HepG2 (cell line): Measurements from ENCODE around the gene ADGRD1. TPM values are rescaled to one million over a fixed set of nuclear protein-coding genes. Genes with fewer than 3 reads are reported as not detected.

Source experiments
- SAFB2 ChIP-seq: sonication (generic); formaldehyde crosslinking; IDR thresholded peaks from 2 replicates; pipeline ENCODE4 v1.5.1; 2020; ENCODE audit warnings: missing genetic modification reagents, low read depth, mild to moderate bottlenecking, borderline replicate concordance
- SP1 ChIP-seq, 2 experiments: fragments of 450-650 bp in 1 of 2; sonication (generic) in 1 of 2; formaldehyde crosslinking in 1 of 2; IDR thresholded peaks; 2 replicates each; pipeline versions ENCODE4 v1.4.0 to v1.6.1; 2016 to 2020; ENCODE audit warnings: missing genetic modification reagents in 1 of 2
- ZNF749 ChIP-seq: sonication (generic); formaldehyde crosslinking; IDR thresholded peaks from 2 replicates; pipeline ENCODE4 v1.8.0; 2022; ENCODE audit warnings: mild to moderate bottlenecking, missing genetic modification reagents, moderate library complexity, borderline replicate concordance
- polyA plus RNA-seq, 8 experiments: library from polyadenylated mRNA; depleted of rRNA in 3 of 8; stranded (reverse) in 7 of 8; unstranded in 1 of 8; fragments of >200 nt; fragmentation: Illumina TruSeq in 4 of 8; extraction: Trizol in 4 of 8; gene quantifications; 2 replicates each; pipeline versions ENCODE4 v1.2.1 to v1.2.3, GENCODE V29; 2011 to 2016; ENCODE audit warnings: low read depth in 4 of 8, missing spikeins in 1 of 8, mixed read lengths in 1 of 8; ENCODE audit not compliant: insufficient read depth in 1 of 8
- total RNA-seq, 5 experiments: library from RNA; depleted of rRNA; stranded (reverse); fragments of >200 nt; fragmentation: Illumina TruSeq; extraction: Trizol; gene quantifications; 2 replicates each; pipeline ENCODE4 v1.2.3, GENCODE V29; 2016; ENCODE audit warnings: low read depth in 1 of 5
- TF ChIP-seq, protein P1 (sequence below): sonication (generic); formaldehyde crosslinking; IDR thresholded peaks from 2 replicates; pipeline ENCODE4 v1.9.0; 2021; ENCODE audit warnings: mild to moderate bottlenecking, missing genetic modification reagents
- TF ChIP-seq, protein P2 (sequence below): sonication (generic); formaldehyde crosslinking; IDR thresholded peaks from 2 replicates; pipeline ENCODE4 v1.5.0; 2020; ENCODE audit warnings: mild to moderate bottlenecking, missing genetic modification reagents
- TF ChIP-seq, protein P3 (sequence below): sonication (generic); formaldehyde crosslinking; IDR thresholded peaks from 2 replicates; pipeline ENCODE4 v1.5.0; 2020; ENCODE audit warnings: mild to moderate bottlenecking, low read depth, missing genetic modification reagents, borderline replicate concordance
- TF ChIP-seq, protein P4 (sequence below): IDR thresholded peaks from 2 replicates; pipeline ENCODE4 v1.6.1; 2016; ENCODE audit warnings: control low read depth
- TF ChIP-seq, protein P5 (sequence below): sonication (generic); formaldehyde crosslinking; conservative IDR thresholded peaks from 2 replicates; pipeline ENCODE4 v1.4.0; 2020; ENCODE audit warnings: mild to moderate bottlenecking, missing genetic modification reagents, moderate library complexity
- TF ChIP-seq, protein P6 (sequence below): sonication (generic); formaldehyde crosslinking; IDR thresholded peaks from 2 replicates; pipeline ENCODE4 v1.4.0; 2020; ENCODE audit warnings: missing genetic modification reagents, mild to moderate bottlenecking, borderline replicate concordance

Gene ADGRD1
- total and polyA plus RNA-seq, 2 of the 13 experiments (the other 11 are each of a cell fraction or from before 2014, with no cell fraction given), result 0.46 to 12.4 TPM

DNA sequence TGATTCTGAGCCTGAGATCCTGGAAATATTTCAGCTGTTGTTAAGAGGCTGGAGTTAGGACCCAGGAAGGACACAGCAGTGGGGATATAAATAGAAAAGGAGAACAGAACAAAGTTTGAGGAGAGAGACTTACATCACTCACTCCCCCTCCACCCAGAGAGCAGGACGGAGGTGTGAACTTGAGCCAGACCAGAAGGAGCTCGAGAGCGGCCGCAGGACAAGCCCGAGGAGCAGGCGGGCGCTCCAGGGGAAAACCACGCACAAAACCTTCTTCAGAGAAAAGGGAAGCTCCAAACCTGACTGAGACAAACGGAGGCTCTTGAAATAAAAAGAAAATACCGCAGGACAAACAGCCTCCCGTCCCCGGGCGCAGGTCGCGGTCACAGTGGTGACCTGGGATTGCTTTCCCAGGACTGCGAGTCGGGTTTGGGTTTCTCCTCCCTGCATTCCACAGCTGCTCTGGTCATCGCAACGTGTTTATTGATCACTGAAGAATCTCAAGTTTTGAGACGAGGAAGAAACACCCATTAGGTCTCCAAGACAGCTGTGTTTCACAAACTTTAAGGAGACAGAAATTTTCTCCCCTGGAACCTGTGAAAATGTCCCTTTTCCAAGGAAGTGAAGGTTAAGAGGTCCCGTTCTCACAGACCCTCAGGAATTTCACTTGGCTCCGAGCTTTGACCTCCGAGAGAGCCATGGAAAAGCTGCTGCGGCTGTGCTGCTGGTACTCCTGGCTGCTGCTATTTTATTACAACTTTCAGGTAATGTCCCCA is at the start of gene ADGRD1 (continued):
- TF ChIP-seq, protein P1, sequence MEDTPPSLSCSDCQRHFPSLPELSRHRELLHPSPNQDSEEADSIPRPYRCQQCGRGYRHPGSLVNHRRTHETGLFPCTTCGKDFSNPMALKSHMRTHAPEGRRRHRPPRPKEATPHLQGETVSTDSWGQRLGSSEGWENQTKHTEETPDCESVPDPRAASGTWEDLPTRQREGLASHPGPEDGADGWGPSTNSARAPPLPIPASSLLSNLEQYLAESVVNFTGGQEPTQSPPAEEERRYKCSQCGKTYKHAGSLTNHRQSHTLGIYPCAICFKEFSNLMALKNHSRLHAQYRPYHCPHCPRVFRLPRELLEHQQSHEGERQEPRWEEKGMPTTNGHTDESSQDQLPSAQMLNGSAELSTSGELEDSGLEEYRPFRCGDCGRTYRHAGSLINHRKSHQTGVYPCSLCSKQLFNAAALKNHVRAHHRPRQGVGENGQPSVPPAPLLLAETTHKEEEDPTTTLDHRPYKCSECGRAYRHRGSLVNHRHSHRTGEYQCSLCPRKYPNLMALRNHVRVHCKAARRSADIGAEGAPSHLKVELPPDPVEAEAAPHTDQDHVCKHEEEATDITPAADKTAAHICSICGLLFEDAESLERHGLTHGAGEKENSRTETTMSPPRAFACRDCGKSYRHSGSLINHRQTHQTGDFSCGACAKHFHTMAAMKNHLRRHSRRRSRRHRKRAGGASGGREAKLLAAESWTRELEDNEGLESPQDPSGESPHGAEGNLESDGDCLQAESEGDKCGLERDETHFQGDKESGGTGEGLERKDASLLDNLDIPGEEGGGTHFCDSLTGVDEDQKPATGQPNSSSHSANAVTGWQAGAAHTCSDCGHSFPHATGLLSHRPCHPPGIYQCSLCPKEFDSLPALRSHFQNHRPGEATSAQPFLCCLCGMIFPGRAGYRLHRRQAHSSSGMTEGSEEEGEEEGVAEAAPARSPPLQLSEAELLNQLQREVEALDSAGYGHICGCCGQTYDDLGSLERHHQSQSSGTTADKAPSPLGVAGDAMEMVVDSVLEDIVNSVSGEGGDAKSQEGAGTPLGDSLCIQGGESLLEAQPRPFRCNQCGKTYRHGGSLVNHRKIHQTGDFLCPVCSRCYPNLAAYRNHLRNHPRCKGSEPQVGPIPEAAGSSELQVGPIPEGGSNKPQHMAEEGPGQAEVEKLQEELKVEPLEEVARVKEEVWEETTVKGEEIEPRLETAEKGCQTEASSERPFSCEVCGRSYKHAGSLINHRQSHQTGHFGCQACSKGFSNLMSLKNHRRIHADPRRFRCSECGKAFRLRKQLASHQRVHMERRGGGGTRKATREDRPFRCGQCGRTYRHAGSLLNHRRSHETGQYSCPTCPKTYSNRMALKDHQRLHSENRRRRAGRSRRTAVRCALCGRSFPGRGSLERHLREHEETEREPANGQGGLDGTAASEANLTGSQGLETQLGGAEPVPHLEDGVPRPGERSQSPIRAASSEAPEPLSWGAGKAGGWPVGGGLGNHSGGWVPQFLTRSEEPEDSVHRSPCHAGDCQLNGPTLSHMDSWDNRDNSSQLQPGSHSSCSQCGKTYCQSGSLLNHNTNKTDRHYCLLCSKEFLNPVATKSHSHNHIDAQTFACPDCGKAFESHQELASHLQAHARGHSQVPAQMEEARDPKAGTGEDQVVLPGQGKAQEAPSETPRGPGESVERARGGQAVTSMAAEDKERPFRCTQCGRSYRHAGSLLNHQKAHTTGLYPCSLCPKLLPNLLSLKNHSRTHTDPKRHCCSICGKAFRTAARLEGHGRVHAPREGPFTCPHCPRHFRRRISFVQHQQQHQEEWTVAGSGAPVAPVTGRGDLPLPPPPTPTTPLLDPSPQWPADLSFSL, result 0 out of 2 replicates have a peak, but pooled peaks have one; percentile 38
- TF ChIP-seq, protein P2, sequence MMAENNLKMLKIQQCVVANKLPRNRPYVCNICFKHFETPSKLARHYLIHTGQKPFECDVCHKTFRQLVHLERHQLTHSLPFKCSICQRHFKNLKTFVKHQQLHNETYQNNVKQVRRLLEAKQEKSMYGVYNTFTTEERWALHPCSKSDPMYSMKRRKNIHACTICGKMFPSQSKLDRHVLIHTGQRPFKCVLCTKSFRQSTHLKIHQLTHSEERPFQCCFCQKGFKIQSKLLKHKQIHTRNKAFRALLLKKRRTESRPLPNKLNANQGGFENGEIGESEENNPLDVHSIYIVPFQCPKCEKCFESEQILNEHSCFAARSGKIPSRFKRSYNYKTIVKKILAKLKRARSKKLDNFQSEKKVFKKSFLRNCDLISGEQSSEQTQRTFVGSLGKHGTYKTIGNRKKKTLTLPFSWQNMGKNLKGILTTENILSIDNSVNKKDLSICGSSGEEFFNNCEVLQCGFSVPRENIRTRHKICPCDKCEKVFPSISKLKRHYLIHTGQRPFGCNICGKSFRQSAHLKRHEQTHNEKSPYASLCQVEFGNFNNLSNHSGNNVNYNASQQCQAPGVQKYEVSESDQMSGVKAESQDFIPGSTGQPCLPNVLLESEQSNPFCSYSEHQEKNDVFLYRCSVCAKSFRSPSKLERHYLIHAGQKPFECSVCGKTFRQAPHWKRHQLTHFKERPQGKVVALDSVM, result no peak
- TF ChIP-seq, protein P3, sequence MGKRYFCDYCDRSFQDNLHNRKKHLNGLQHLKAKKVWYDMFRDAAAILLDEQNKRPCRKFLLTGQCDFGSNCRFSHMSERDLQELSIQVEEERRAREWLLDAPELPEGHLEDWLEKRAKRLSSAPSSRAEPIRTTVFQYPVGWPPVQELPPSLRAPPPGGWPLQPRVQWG (CRISPR knock-in tag), result no peak
- no peak for TF ChIP-seq SP1 (IDR thresholded peaks at IDR 0.05)
- TF ChIP-seq SP1 (CRISPR knock-in tag; IDR thresholded peaks at IDR 0.05), result no peak
- no peak for TF ChIP-seq ZNF749 (CRISPR knock-in tag)
- TF ChIP-seq, protein P4, sequence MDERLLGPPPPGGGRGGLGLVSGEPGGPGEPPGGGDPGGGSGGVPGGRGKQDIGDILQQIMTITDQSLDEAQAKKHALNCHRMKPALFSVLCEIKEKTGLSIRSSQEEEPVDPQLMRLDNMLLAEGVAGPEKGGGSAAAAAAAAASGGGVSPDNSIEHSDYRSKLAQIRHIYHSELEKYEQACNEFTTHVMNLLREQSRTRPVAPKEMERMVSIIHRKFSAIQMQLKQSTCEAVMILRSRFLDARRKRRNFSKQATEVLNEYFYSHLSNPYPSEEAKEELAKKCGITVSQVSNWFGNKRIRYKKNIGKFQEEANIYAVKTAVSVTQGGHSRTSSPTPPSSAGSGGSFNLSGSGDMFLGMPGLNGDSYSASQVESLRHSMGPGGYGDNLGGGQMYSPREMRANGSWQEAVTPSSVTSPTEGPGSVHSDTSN (CRISPR knock-in tag), result no peak
- TF ChIP-seq, protein P5, sequence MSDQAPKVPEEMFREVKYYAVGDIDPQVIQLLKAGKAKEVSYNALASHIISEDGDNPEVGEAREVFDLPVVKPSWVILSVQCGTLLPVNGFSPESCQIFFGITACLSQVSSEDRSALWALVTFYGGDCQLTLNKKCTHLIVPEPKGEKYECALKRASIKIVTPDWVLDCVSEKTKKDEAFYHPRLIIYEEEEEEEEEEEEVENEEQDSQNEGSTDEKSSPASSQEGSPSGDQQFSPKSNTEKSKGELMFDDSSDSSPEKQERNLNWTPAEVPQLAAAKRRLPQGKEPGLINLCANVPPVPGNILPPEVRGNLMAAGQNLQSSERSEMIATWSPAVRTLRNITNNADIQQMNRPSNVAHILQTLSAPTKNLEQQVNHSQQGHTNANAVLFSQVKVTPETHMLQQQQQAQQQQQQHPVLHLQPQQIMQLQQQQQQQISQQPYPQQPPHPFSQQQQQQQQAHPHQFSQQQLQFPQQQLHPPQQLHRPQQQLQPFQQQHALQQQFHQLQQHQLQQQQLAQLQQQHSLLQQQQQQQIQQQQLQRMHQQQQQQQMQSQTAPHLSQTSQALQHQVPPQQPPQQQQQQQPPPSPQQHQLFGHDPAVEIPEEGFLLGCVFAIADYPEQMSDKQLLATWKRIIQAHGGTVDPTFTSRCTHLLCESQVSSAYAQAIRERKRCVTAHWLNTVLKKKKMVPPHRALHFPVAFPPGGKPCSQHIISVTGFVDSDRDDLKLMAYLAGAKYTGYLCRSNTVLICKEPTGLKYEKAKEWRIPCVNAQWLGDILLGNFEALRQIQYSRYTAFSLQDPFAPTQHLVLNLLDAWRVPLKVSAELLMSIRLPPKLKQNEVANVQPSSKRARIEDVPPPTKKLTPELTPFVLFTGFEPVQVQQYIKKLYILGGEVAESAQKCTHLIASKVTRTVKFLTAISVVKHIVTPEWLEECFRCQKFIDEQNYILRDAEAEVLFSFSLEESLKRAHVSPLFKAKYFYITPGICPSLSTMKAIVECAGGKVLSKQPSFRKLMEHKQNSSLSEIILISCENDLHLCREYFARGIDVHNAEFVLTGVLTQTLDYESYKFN, result peak; percentile 24; the same call in 1 of the 2 replicates
- TF ChIP-seq SAFB2 (CRISPR knock-in tag), result no peak
- TF ChIP-seq, protein P6, sequence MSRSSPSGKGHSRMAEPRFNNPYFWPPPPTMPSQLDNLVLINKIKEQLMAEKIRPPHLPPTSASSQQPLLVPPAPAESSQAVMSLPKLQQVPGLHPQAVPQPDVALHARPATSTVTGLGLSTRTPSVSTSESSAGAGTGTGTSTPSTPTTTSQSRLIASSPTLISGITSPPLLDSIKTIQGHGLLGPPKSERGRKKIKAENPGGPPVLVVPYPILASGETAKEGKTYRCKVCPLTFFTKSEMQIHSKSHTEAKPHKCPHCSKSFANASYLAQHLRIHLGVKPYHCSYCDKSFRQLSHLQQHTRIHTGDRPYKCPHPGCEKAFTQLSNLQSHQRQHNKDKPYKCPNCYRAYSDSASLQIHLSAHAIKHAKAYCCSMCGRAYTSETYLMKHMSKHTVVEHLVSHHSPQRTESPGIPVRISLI (CRISPR knock-in tag), result no peak
